ENCODE data around the gene NMNAT3.

NMNAT3 gene

GRCh38 chr3:139677388-139678155 is at the start of gene NMNAT3:
NMNAT3 (minus strand) TSS chr3:139677972; CDS start chr3:139627724, 50,248 bp downstream.
- no peak for FAIRE-seq

- FAIRE-seq, result no peak
Measured at GRCh38 chr3:139721370-139721769, 43.6 kb upstream of the NMNAT3 start.

DNA sequence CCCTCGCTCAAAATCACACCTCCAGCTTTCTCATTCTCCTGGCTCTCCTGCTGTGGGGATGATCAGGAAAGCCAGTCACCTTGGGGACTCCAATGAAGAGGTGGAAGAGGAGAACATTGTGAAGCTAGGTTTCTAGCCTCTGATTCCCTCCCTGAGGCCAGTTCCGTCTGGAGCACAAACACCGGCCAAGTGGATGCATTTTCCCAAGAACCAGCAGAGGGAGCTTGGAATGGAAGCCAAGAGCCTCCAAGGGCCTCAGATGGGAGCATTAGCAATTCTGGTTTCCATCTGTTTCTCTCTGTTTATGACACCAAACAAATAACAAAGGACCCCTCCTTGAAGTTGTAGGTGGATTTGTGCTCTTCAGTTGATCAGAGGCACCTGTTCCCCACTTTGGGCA is 40.6 kb upstream of the NMNAT3 start:
- no peak for FAIRE-seq

DNA sequence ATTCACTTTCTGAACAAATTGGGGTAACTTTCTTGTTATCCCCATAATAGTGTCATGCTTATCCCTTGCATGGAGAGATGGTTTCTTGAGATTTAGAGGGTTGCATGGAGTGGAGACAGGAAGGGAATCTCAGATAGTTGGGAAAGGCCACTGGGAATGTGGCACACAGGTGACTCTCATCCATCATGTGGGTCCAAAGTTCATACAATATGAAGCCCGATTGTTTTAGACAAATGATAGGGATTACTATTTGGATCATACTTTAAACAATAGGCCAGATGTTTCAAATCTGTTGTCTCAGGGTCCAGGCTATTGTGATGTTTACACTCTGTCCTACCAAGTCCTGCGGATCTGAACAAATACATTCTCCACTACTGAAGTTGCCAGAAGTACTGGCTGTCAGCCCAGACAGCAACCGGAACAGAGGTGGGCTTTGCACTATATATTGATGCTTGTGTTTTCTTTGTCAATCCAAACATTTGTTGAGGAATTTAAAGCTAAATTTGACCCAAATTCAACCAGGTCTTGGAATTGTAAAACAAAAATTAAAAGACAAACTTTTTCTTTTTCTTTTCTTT is 39.2 kb upstream of the NMNAT3 start:
- FAIRE-seq, result no peak

GRCh38 chr3:139715743-139716360 is 38.1 kb upstream of the NMNAT3 start:
- no peak for FAIRE-seq

DNA sequence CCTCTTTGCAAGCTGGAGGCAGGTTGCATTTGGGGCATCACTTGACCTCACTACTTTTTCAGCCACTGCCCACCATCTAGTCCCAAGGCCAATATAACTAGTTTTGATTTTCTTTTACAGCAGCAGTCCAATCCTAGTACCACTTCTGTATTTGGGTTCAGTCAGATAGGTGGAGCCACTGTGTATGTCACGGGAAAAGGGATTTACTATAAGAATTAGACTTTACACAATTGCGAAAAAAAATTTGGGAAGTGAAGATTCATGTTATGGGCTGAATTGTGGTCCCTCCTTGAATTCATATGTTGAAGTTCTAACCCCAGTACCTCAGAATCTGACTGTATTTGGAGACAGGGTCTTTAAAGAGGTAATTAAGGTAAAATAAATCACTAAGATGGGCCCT is 37.4 kb upstream of the NMNAT3 start:
- no peak for FAIRE-seq

GRCh38 chr3:139710212-139710611 is 32.4 kb upstream of the NMNAT3 start:
- no peak for FAIRE-seq

DNA sequence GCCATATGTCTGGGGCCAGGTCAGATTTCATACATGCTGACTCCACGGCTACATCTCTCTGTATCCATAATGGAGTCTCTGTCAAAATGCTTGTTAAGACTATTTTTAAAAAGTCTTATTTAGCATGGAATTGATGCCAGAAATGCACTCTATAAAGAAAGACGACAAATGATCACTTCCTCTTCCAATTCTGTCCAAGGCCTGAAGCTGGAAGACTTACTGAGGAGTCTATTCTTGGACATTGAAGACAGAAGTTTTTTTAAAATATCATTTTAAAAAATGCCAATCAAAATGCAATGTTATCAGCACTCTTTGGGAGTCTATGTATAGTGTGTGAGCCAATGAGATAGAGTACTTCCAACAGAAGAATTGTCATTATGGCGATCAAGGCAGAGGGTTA is 27.9 kb upstream of the NMNAT3 start:
- no peak for FAIRE-seq

DNA sequence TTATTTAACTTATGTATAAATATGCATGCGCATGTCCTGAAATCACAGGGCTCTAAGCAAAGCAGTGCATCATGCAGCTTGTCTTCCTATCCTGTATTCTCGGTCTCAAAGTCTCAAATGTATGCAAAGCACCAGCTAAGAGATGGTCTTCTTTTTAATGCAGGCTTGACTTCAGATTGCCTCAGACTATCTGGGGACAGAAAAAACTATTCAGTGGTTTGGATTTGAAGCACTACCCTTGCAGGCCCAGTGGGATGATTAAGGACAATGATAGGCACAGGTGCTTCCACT is 18.5 kb upstream of the NMNAT3 start:
- FAIRE-seq, result no peak

- no peak for FAIRE-seq
Measured at GRCh38 chr3:139695426-139696313, 17.9 kb upstream of the NMNAT3 start.

GRCh38 chr3:139695007-139695406 is 17.2 kb upstream of the NMNAT3 start:
- FAIRE-seq, result no peak

DNA sequence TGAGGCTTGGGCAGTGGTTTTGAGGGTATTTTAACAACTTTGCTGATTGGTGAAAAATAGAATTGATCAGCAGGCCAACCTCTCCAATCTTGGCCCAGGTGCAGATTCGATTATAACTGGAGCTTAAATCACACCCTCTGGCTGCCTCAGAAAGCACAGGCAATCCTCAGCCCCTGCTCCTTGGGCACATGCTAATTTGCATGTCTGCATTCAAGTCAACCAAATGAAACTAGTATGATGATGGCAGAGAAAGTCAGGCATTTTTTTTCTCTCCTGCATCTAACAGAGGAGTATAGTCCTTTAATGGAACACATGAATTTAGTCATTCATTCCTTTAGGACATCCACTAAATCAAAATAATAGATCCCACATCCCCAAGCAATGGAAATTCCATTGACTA is 16.8 kb upstream of the NMNAT3 start:
- no peak for FAIRE-seq

GRCh38 chr3:139691619-139692018 is 13.8 kb upstream of the NMNAT3 start:
- no peak for FAIRE-seq

DNA sequence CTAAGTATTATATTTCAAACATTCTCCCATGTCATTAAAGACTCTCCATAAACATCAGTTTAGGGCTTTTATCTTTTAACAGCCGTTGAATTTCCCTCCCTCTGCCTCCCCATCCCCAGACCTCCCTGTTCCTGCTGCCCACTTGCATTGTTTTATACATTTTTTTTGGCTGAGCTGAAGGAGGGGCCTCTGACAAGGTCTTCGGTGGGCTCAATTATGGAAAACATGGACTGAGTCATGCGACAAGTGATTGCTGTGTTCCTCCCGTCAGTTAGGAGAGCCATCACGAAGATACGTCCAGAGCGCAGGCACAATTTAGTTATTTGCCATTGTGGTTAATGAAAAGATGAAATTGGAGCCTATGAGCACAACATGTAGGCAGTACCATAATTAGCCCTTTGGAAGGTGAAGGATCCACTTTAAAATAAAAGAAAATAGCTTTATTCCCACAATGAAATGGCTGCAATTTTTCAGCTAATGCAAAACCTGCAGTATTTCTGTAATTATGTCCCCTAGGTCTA is 12.0 kb upstream of the NMNAT3 start:
- no peak for FAIRE-seq

- no peak for FAIRE-seq
Measured at GRCh38 chr3:139689122-139689521, 11.3 kb upstream of the NMNAT3 start.

DNA sequence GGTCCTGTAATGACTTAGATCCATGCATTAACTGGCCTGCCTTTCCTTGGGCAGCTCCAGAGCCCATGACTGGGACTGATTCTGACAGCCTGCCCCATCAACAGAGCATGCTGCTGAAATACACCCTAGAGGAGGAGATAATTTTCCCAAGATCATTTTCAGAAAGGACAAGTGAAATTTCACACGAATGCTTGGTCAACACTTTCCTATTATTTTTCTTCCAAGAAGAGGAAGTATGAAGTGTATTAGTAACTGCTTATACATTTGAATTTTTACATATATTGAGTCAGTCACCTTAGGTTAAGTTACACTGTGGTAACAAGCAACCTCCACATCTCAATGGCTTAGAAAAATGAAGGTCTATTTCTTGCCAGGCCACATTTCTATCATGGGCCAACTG is 9.7 kb upstream of the NMNAT3 start:
- no peak for FAIRE-seq

GRCh38 chr3:139686624-139687023 is 8.9 kb upstream of the NMNAT3 start:
- no peak for FAIRE-seq

DNA sequence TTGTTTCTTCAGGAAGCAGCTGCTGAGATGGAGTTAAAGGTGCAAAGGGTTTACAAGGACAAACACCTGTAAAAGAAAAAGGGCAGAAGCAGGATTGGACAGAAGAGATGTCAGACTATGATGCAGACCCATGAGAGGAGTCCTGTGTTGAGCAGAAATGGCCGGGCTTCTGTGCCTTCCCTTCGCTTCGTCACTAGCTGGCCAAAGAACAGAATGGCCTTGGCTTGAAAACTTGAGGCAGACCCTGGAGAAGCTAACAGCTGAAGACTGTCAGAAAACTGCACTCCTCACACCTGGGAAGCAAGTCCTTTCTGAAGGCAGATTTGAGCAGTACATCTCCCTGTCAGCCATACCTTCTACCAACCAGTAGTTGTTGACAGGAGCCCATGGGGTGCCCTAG is 8.4 kb upstream of the NMNAT3 start:
- FAIRE-seq, result no peak

DNA sequence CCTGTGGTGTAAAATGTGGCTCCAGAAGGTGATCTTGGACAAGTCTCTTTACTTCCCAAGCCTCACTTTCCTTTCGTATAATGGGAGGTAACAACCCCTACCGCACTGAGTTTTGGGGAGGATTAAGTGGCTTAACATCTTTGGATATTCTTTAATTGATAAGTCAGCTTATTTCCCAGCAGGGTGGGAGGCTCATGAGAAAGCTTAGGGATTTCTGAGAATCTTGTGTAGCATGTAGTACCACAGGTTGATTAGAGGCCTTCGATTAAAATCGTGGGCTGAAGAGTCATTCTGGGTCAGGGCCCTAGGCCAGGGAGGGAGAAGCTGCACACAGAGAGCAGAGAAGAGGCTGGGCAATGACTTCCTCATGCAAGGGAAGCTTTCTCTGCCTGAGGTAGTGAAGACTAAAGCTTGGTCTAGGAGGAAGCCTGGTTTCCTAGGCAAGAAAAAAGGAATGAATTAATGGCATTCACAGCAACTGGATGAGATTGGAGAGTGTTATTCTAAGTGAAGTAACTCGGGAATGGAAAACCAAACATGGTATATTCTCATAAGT is 1.5 kb upstream of the NMNAT3 start:
- FAIRE-seq, result no peak

DNA sequence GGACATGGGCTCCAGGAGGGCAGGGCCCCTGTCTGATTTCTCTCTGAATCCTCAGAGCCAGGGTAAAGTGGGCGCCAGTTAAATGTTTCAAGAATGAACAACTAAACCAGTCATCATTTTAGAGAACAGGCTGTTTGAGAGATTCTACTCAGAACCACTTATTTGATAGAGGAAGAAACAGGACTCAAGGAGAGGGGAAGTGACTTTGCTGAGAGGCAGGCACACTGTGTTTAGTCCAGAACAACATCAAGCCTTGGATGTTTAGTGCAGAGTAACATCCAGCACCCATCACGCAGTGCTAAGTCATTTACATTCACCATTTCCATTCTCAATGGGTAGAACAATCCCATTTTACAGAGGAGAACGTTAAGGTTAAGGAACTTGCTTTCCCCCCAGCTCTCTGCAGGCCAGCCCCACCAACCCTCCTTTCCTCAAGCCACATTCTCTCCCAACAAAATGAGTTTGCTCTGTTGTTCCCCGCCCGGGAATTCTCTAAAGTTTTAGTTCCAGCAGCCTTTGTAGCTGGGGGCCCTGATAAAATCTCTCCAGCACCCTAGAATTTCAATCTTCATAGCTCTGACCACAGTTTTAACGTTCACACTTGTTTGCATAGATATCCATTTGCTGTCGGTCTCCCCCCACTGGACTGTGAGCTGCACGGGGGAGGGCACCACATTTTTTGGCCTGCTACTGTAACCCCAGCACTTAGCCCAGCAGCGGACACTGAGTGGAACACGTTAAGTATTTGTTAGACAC is 962 bp downstream of the NMNAT3 start:
- no peak for FAIRE-seq

DNA sequence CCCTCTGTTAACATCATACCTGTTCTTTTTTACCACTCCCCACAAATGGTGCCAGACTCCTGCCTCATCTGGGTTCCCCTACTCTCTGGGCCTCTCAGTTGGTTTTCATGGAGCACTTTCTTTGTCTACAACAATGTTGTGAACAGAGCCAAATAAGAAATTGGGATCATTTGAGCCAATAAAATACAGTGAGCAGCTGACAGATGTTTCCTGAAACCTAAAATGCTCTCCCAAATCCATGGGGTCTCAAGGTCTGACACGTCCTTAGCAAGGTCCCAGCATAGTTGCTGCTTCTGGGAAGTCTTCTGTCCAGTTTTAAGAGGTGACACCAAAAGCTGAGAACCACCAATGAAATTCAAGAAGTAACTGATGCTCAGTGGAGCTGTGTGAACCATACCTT is 1.7 kb downstream of the NMNAT3 start:
- no peak for FAIRE-seq

- FAIRE-seq, result no peak
Measured at GRCh38 chr3:139675327-139675726, 2.4 kb downstream of the NMNAT3 start.
